Small intestine (tissue), 7 donors: Measurements from ENCODE around the gene SLC32A1. TPM values are rescaled to one million over a fixed set of nuclear protein-coding genes. Genes with fewer than 3 reads are reported as not detected.

Experiments
- DNase-seq, 2 donors: peaks; one replicate each; pipeline versions ENCODE4 v3.0.0 to v3.0.0-alpha.2; 2013
- FAIRE-seq: peaks from 2 replicates; lab custom pipeline; 2012; peaks lifted over from hg19 to GRCh38; lab: Jason Lieb, UNC
- H3K27ac ChIP-seq, 3 donors: one replicate each; pipeline ENCODE4 v1.5.1; 2013; ENCODE audit warnings: low read length in 2 of 3, mild to moderate bottlenecking in 2 of 3, control low read depth in 1 of 3, inconsistent platforms in 1 of 3, low read depth in 1 of 3, moderate library complexity in 1 of 3
- H3K27me3 ChIP-seq, 3 donors: one replicate each; pipeline ENCODE4 v1.6.1; 2013; ENCODE audit warnings: low read length in 3 of 3, inconsistent platforms in 1 of 3; ENCODE audit not compliant: control insufficient read depth in 3 of 3, insufficient read depth in 3 of 3
- H3K36me3 ChIP-seq, 3 donors: one replicate each; pipeline ENCODE4 v1.6.1; 2013; ENCODE audit warnings: low read length in 3 of 3, inconsistent platforms in 1 of 3, low read depth in 1 of 3, mild to moderate bottlenecking in 1 of 3, moderate library complexity in 1 of 3; ENCODE audit not compliant: control insufficient read depth in 3 of 3, insufficient read depth in 2 of 3
- H3K4me1 ChIP-seq, 3 donors: one replicate each; pipeline ENCODE4 v1.6.1; 2013; ENCODE audit warnings: low read length in 2 of 3, inconsistent platforms in 1 of 3, low read depth in 1 of 3, mild to moderate bottlenecking in 1 of 3, moderate library complexity in 1 of 3; ENCODE audit not compliant: control insufficient read depth in 3 of 3, insufficient read depth in 2 of 3
- H3K4me3 ChIP-seq, 3 donors: one replicate each; pipeline ENCODE4 v1.5.1; 2013; ENCODE audit warnings: low read length in 3 of 3, control low read depth in 1 of 3, inconsistent platforms in 1 of 3, low read depth in 1 of 3, mild to moderate bottlenecking in 1 of 3, moderate library complexity in 1 of 3
- H3K9me3 ChIP-seq, 2 donors: one replicate each; pipeline ENCODE4 v1.6.1; 2013; ENCODE audit warnings: low read depth in 1 of 2, low read length in 1 of 2; ENCODE audit not compliant: control insufficient read depth in 2 of 2, insufficient read depth in 1 of 2
- WGBS, 3 donors: extraction: QIAGEN DNeasy Blood & Tissue Kit; methylation state at CpG; one replicate each; pipeline ENCODE4 v1.1.7; 2013; 5-methylcytosine and 5-hydroxymethylcytosine counted together
- polyA plus RNA-seq, 4 donors: library from polyadenylated mRNA; stranded (reverse) in 3 of 4; unstranded in 1 of 4; fragments of 200-250 nt in 3 of 4; fragments of 120-200 nt in 1 of 4; gene quantifications; one replicate each; pipeline versions ENCODE4 v1.2.1 to v1.2.3, GENCODE V29; 2013
- donor health status: healthy with polysubstance abuse.
- donor health status: control.
- donor health status: control.
- donor health status: Bipolar disorder and iron deficiency.
- donor health status: healthy.

Gene SLC32A1
- polyA plus RNA-seq, 4 donors: 0.18 TPM; not detected in 3

- FAIRE-seq (no peak), DNase-seq (no peak)
- Histone ChIP-seq H3K27me3 (no peaks in the 10 kb centered on the region), H3K4me3 (no peak overlapping the region), H3K4me1 (no peaks in the 10 kb centered on the region), H3K27ac (no peak overlapping the region), H3K9me3 (no peaks in the 10 kb centered on the region), H3K36me3 (peaks cover 10 to 47% (median 19%) of the 10 kb centered on the region in 3 donors)
- 83 to 92% (median 84%) methylated on average over 4 of the region's 4 CpGs for WGBS, 3 donors
Measured at GRCh38 chr20:38766071-38766470, 41.8 kb downstream of the SLC32A1 start.

GRCh38 chr20:38769376-38770295, 45.4 kb downstream of the SLC32A1 start:
- no peak for DNase-seq
- no peak for FAIRE-seq
- WGBS, 3 donors: 92 to 97% (median 96%) methylated on average over 13 of the region's 13 CpGs
- Histone ChIP-seq H3K27ac (no peak overlapping the region), H3K4me1 (no peaks in the 10 kb centered on the region), H3K36me3 (peaks cover 10 to 46% (median 22%) of the 10 kb centered on the region in 3 donors), H3K4me3 (no peak overlapping the region), H3K9me3 (peaks cover 0 to 3% of the 10 kb centered on the region in 2 donors), H3K27me3 (no peaks in the 10 kb centered on the region)

- DNase-seq: peak in 1 of 2 donors; percentile 6
- peaks cover 0 to 3% of the 10 kb centered on the region in 2 donors for H3K9me3 ChIP-seq
- peaks cover 10 to 46% (median 20%) of the 10 kb centered on the region in 3 donors for H3K36me3 ChIP-seq
- H3K4me3 ChIP-seq: no peak overlapping the region
- no peak overlapping the region for H3K27ac ChIP-seq
- no peaks in the 10 kb centered on the region for H3K27me3 ChIP-seq
- no peaks in the 10 kb centered on the region for H3K4me1 ChIP-seq
- whole genome bisulfite sequencing, 3 donors: 80 to 85% (median 83%) methylated on average over 3 of the region's 3 CpGs
- no peak for FAIRE-seq
Measured at GRCh38 chr20:38770546-38770945, 46.3 kb downstream of the SLC32A1 start.

- no peak overlapping the region for H3K4me3 ChIP-seq
- no peaks in the 10 kb centered on the region for H3K4me1 ChIP-seq
- no peak for DNase-seq
- WGBS, 3 donors: 78 to 92% (median 90%) methylated on average over 7 of the region's 7 CpGs
- H3K27ac ChIP-seq: no peak overlapping the region
- no peaks in the 10 kb centered on the region for H3K27me3 ChIP-seq
- no peak for FAIRE-seq
- peaks cover 10 to 43% (median 20%) of the 10 kb centered on the region in 3 donors for H3K36me3 ChIP-seq
- peaks cover 0 to 3% of the 10 kb centered on the region in 2 donors for H3K9me3 ChIP-seq
Measured at GRCh38 chr20:38770970-38771369, 46.7 kb downstream of the SLC32A1 start.

- peaks cover 0 to 3% of the 10 kb centered on the region in 2 donors for H3K9me3 ChIP-seq
- no peak overlapping the region for H3K27ac ChIP-seq
- DNase-seq (no peak), FAIRE-seq (no peak)
- no peak overlapping the region for H3K4me3 ChIP-seq
- H3K27me3 ChIP-seq: no peaks in the 10 kb centered on the region
- WGBS, 3 donors: 81 to 97% (median 95%) methylated on average over 7 of the region's 7 CpGs
- no peaks in the 10 kb centered on the region for H3K4me1 ChIP-seq
- H3K36me3 ChIP-seq: peaks cover 10 to 43% (median 18%) of the 10 kb centered on the region in 3 donors
Measured at GRCh38 chr20:38771621-38772020, 47.3 kb downstream of the SLC32A1 start.

- Histone ChIP-seq H3K27ac (no peak overlapping the region), H3K4me3 (no peak overlapping the region), H3K4me1 (no peaks in the 10 kb centered on the region), H3K36me3 (peaks cover 1 to 32% (median 13%) of the 10 kb centered on the region in 3 donors), H3K27me3 (no peaks in the 10 kb centered on the region), H3K9me3 (peaks cover 0 to 3% of the 10 kb centered on the region in 2 donors)
- 76 to 94% (median 94%) methylated on average over 2 of the region's 2 CpGs for WGBS, 3 donors
- FAIRE-seq (no peak), DNase-seq (no peak)
Measured at GRCh38 chr20:38774167-38774566, 49.9 kb downstream of the SLC32A1 start.

- FAIRE-seq: no peak
- Histone ChIP-seq H3K9me3 (peaks cover 0 to 3% of the 10 kb centered on the region in 2 donors), H3K4me1 (peaks cover 0 to 5% (median 0%) of the 10 kb centered on the region in 3 donors), H3K27me3 (no peaks in the 10 kb centered on the region), H3K27ac (no peak overlapping the region), H3K36me3 (peaks cover 0 to 16% (median 8%) of the 10 kb centered on the region in 3 donors), H3K4me3 (no peak overlapping the region)
- 88 to 96% (median 92%) methylated on average over 11 of the region's 11 CpGs for WGBS, 3 donors
- no peak for DNase-seq
Measured at GRCh38 chr20:38776363-38776762, 52.1 kb downstream of the SLC32A1 start.
